T-helper 1 cell treated with Interleukin-12 subunit alpha and Interleukin-12 subunit beta and Interleukin-4 antibody, amounts not matched to agents 30 ng/mL and 1 ng/mL, for 36 hours (primary cell): Measurements from ENCODE around the gene KIF5A. TPM values are rescaled to one million over a fixed set of nuclear protein-coding genes. Genes with fewer than 3 reads are reported as not detected.
"Not testable (repeated sequence)": the region's sequence is repeated elsewhere in the genome, so short reads cannot be mapped to it uniquely, and the experiment has no call there.

Experiments
- intact Hi-C: fragments of 100-400 bp; cut with micrococcal nuclease; formaldehyde crosslinking; loops from one replicate; pipeline ENCODE4 v1.15.1; 2024
- total RNA-seq: library from RNA; stranded (reverse); gene quantifications from 2 replicates; pipeline ENCODE4 v1.2.3, GENCODE V29; 2022

KIF5A gene
- total RNA-seq: 1.5 and 2.2 TPM in 2 replicates

DNA sequence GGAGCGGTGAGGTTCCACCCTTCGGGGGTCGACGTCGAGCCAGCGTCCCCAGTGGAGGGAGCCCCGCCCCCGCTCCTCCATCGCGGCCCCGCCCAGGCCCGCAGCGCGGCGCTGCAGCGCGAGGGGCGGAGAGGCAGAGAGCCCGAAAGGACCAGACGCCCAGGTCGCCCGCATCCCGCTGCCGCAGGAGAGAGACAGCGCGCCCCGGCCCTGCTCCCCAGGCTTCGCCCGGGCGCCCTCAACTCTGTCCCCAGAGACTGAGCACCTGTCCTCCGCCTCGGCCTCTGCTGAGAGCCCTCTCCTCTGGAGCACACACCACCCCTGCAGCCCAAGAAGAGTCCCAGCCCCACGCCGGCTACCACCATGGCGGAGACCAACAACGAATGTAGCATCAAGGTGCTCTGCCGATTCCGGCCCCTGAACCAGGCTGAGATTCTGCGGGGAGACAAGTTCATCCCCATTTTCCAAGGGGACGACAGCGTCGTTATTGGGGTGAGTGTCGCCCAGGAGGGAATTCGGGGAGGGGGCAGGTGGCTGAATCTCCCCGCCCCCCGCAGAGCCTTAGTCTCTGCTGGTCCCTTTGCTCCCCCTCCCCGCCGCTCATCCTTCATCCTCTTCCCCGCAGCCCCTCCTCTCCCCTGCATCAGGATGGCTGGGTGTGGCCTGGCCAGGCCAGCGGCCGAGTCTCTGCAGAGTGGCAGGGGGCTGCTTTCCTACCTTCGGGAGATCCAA lies at the start of gene KIF5A:
Gene KIF5A (plus strand): TSS at position 136 of the 732 bp plus-strand sequence. CDS start 228 bp downstream, at position 364.
- intact Hi-C loops: no loop called here

DNA sequence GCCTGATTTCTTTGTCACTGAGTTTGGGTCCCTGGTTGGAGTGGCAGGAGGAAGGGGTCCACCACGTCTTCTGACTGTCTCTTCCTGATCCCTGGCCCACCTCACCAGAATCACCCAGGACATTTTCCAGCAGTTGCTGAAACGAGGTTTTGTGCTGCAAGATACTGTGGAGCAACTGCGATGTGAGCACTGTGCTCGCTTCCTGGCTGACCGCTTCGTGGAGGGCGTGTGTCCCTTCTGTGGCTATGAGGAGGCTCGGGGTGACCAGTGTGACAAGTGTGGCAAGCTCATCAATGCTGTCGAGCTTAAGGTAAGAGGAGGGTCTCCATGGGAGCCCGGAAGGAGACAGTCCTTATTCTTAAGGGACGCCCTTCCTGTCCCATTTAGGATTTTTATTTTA lies 49.6 kb upstream of the KIF5A start:
- intact Hi-C loops: no loop called here

DNA sequence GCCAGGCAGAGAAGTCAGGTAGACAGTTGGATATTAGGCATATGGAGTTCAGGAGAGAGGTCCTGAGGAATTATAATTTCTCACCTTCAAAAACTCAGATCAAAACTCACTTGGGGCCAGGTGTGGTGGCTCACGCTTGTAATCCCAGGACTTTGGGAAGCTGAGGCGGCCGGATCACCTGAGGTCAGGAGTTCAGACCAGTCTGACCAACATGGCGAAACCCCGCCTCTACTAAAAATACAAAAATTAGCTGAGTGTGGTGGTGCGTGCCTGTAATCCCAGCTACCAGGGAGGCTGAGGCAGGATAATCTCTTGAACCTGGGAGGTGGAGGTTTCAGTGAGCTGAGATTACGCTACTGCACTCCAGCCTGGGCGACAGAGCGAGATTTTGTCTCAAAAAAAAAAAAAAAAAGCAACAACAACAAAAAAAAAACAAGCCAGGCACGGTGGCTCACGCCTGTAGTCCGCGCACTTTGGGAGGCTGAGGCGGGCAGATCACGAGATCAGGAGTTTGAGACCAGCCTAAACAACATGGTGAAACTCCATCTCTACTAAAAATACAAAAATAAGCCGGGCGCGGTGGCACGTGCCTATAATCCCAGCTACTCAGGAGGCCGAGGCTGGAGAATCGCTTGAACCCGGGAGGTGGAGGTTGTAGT lies 47.4 kb upstream of the KIF5A start:
- intact Hi-C loops: not testable (repeated sequence)

DNA sequence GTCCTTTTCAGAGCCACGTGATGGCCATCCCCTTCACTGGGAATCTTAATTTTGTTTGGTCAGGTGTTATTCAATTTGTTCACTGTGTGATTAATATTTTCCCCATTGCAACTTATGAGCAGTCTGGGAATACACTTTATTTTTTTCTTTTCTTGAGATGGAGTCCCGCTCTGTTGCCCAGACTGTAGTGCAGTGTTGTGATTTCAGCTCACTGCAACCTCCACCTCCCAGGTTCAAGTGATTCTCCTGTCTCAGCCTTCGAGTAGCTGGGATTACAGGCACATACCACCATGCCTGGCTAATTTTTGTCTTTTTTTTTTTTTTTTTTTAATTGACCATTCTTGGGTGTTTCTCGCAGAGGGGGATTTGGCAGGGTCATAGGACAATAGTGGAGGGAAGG lies 43.3 kb upstream of the KIF5A start:
- intact Hi-C loops: not testable (repeated sequence)

DNA sequence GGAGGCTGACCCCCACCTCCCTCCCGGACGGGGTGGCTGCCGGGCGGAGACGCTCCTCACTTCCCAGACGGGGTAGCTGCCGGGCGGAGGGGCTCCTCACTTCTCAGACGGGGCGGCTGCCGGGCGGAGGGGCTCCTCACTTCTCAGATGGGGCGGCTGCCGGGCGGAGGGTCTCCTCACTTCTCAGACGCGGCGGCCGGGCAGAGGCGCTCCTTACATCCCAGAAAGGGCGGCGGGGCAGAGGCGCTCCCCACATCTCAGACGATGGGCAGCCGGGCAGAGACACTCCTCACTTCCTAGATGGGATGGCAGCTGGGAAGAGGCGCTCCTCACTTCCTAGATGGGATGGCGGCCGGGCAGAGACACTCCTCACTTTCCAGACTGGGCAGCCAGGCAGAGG lies 42.0 kb upstream of the KIF5A start:
- intact Hi-C loops: not testable (repeated sequence)

DNA sequence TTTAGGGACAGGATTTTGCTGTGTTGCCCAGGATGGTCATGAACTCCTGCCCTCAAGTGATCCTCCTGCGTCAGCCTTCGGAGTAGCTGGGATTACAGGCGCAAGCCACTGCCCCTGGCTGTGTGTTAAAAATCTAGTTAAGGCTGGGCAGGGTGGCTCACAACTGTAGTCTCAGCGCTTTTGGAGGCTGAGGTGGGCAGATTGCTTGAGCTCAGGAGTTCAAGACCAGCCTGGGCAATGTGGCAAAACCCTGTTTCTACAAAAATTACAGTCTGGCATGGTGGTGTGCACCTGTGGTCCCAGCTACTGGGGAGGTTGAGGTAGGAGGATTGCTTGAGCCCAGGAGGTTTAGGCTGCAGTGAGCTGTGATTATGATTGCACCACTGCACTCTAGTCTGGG lies 38.7 kb upstream of the KIF5A start:
- intact Hi-C loops: no loop called here

DNA sequence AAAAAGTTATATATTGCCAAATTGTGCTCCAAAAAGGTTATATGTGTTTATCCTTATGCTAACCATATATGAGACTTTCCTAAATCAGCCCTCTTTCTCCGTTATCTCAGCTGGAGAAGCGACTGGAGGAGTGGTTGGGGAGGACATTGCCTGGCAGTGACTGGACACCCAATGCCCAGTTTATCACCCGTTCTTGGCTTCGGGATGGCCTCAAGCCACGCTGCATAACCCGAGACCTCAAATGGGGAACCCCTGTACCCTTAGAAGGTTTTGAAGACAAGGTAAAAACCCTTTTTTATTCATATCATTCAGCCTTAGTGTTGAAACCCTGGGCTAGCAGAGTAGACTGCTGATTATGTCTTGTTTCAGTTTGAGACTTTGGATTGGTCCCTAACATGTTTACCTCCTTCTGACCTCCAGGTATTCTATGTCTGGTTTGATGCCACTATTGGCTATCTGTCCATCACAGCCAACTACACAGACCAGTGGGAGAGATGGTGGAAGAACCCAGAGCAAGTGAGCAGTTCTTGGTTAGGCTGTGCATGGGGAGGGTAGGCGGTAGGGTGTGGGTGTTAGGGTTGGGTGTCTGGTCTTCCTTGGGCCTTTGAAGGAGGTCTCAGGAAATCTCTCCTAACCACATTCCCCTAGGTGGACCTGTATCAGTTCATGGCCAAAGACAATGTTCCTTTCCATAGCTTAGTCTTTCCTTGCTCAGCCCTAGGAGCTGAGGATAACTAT lies 38.1 kb upstream of the KIF5A start:
- intact Hi-C loops: no loop called here

DNA sequence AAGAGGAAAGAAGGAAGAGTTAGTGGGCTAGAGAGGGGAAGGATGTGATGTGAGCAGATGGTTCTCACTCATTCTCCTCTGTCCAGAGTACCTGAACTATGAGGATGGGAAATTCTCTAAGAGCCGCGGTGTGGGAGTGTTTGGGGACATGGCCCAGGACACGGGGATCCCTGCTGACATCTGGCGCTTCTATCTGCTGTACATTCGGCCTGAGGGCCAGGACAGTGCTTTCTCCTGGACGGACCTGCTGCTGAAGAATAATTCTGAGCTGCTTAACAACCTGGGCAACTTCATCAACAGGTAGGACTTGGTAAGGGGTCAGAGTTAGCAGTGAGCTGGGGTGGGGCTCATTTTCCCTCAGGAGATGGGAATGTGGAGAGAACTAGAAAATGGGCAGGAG lies 37.2 kb upstream of the KIF5A start:
- intact Hi-C loops: no loop called here

DNA sequence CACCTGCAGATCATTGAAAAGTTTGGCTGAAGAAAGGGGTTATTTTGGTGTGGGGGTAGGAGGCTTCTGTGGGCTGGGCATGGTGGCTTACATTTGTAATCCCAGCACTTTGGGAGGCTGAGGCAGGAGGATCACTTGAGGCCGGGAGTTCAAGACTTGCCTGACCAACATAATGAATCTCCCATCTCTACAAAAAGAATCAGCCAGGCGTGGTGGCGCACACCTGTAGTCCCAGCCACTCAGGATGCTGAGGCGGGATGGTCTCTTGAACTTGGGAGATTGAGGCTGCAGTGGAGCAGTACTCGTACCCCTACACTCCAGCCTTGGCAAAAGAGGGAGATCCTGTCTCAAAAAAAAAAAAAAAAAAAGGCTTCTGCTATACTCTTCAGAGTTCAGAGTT lies 36.6 kb upstream of the KIF5A start:
- intact Hi-C loops: no loop called here

DNA sequence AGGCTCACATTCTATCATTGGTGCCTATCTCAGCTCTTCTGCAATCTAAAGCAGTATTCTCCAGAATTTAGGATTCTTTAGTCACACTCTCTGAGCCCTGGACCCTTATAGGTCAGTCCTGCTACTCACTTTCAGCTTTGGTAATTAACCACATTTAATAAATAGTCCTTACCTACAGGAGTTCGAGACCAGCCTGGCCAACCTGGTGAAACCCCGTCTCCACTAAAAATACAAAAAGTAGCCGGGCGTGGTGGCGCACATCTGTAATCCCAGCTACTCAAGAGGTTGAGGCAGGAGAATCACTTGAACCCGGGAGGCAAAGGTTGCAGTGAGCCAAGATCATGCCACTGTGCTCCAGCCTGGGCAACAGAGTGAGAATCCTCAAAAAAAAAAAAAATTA lies 36.2 kb upstream of the KIF5A start:
- intact Hi-C loops: not testable (repeated sequence)

DNA sequence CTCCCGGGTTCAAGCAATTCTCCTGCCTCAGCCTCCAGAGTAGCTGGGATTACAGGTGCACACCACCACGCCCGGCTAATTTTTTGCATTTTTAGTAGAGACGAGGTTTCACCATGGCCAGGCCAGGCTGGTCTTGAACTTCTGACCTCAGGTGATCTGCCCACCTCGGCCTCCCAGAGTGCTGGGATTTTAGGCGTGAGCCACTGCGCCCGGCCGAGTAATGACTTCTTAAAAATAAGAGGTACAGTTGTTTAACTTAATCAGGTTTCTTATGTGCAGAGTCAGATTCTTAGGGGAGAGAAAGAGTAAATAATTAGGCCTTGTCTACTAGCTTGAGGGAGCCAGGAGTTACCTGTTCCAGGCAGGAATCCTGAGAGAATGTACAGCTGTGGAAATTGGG lies 35.6 kb upstream of the KIF5A start:
- intact Hi-C loops: not testable (repeated sequence)

DNA sequence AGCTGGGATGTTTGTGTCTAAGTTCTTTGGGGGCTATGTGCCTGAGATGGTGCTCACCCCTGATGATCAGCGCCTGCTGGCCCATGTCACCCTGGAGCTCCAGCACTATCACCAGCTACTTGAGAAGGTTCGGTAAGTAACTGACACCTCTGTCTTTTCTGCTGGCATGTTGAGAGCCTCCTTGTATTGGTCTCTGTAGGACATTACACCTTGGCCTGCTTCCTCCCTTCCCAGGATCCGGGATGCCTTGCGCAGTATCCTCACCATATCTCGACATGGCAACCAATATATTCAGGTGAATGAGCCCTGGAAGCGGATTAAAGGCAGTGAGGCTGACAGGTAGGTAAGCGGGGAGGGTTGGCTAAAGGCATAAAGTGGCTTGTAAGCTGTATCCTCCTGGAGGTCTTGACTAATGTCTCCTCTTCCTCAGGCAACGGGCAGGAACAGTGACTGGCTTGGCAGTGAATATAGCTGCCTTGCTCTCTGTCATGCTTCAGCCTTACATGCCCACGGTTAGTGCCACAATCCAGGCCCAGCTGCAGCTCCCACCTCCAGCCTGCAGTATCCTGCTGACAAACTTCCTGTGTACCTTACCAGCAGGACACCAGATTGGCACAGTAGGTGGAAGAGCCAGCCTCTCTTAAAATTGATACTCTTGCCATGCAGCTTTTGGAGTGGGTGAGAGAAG lies 35.0 kb upstream of the KIF5A start:
- intact Hi-C loops: no loop called here

DNA sequence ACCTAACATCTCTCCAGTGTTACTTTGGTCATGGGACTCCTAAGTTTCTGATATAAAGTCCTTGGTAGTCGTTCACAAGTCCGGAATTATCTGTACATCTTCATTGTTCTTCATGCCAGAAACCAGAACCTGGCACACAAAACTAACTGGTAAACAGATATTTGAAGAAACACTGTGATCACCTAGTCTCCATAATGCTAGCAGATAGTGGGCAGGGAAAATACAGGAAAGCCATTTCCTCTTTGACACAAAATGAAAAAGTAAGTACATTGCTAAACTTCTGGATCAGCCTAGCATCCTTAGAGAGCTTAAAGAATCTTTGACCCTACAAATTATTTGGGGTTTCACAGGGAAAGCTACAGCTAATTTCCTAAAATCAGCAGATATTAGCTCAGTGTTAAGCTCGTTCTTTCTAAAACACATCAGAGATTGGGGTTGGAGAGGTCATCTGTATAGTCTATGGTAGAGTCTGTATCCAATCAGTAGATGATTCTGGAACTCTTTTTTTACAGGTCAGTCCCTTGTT lies 34.4 kb upstream of the KIF5A start:
- intact Hi-C loops: no loop called here

DNA sequence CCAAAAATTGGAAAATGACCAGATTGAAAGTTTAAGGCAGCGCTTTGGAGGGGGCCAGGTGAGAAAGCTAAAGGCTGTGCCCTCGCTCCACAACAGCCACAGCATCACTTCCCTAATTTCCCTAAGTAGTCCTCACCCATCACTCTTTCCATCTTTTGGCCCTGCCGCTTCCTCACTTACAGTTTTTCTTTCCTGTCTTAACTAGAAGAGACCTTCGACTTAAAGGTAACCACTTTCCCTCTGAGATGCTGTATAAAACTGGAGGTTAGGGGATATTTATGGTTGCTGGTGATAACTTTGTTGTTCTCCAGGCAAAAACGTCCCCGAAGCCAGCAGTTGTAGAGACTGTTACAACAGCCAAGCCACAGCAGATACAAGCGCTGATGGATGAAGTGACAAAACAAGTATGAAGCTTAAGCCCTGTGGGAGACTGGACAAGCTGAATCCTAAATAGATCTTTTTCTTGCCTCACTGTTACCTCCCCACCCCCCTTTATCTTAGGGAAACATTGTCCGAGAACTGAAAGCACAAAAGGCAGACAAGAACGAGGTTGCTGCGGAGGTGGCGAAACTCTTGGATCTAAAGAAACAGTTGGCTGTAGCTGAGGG lies 33.8 kb upstream of the KIF5A start:
- intact Hi-C loops: no loop called here

DNA sequence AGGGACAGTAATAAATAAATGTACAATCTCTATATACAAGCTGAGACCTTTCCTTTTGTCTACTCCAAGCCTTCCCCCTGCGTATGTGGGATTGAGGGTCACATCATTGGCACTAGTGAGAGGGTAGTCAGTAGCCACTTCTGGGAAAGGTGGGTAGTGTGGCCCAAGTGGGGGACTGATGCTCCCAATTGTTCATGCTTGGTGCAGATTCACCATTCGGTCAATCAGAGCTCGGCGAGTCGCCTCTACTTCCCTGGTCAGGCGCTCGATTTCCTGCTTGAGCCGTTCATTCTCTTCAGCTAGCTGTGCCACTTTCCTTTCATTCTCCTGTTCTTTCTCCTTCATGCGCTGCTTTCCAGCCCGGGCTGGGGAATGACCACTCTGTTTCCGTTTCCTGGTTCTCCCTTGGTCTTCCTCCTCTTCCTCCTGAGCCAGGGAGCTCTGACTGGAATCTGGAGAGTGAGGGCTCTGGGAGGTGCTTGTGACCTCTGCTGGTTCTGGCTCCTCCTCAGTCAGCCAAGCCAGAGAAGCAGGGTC lies 33.2 kb upstream of the KIF5A start:
- intact Hi-C loops: no loop called here

DNA sequence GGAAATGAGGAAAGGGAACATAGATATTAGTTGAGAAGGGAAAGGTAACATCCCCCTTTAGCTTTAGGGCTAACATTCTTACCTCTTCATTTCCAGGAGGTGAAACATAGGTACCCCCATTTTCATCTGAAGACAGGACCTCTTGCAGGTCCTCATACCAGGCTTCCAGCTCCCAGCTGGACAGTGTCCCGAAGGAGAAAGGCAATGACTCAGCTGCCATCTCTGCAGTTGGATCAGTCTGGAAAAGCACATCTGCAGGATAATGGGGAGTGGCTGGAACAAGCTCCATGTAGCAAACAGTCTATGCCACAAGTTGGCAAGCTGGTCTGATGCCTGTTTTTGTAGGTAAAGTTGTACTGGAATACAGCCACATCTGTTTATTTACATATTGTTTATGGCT lies 32.7 kb upstream of the KIF5A start:
- intact Hi-C loops: no loop called here

DNA sequence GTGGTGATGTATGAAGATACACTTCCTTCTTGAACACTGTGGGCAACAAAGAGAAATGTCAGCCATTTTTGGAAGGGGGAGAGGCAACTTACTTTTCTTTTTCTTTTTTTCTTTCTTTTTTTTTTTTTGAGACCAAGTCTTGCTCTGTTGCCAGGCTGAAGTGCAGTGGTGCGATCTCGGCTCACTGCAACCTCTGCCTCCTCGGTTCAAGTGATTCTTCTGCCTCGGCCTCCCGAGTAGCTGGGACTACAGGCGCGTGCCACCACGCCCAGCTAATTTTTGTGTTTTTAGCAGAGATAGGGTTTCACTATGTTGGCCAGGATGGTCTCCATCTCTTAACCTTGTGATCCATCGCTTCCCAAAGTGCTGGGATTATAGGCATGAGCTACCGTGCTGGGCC lies 32.1 kb upstream of the KIF5A start:
- intact Hi-C loops: not testable (repeated sequence)

DNA sequence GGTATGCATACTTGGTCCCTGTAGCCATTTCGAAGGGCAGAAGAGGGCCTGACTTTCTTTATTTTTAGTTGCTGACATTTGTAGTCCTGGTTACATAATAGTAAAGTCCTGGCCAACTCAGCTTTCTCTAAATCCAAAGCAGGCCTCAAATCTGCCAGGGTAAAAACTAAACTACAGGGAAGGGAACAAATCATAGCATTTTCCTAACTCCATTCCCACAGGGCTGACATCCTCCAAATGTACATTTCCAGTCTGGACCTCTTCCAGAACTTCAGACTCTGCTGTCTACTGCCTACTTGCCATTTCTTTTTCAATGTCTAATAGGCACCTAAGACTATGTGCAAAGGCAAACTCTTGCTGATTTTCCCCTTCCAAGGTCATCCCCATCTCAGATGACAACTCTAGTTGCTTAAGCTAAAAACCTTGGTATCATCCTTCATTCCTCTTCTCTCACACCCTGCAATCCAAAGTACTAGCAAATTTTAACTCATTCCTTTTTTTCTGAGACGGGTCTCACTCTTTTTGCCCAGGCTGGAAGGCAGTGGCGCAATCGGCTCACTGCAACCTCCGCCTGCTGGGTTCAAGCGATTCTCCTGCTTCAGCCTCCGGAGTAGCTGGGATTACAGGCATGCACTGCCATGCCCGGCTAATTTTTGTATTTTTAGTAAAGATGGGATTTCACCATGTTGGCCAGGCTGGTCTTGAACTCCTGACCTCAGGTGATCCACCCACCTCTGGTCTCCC lies 31.5 kb upstream of the KIF5A start:
- intact Hi-C loops: no loop called here

DNA sequence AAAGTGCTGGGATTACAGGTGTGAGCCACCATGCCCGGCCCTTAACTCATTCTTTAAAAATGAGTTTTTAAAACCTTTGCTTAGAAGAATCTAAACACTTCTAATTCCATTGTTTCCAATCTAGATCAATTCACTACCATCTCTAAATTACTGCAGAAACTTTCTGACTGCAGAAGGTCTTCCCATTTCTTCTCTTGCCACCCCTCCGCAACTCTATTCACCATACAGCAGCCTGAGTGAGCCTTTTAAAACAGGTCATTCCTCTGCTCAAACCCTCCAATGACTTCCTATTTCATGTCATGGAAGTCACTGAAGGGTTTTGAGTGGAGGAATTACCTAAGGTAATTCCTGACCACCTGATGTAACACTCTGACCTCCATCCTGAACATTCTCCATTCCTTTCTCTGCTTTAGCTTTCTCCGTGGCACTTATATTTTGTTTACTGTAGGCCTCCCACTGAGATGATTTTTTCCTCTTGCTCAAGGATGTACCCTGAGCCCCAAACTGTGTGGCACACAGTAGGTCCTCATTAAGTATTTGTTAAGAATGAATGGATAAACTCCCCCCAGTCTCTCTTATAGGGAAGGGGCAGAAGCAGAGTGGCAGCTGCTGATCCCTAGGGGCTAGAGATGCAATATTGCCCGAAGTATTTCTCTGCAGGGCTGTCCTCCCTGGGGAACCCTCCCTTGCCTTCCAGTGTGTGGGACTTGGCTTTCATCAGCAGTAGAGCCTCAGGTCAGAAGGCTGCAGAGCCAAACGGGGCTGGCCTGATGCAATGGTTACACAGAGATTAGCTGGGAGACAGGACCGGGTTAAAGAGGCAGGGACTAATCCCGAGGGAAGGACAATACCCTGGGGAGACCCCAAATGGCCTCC lies 30.7 kb upstream of the KIF5A start:
- intact Hi-C loops: no loop called here
